GM12801 (cell line): Measurements from ENCODE around the gene SIPA1L3.

Source experiments
- CTCF ChIP-seq: IDR thresholded peaks from one replicate; pipeline ENCODE4 v1.5.1; 2011; ENCODE audit warnings: control low read depth; ENCODE audit not compliant: insufficient read length; ENCODE audit errors: extremely low read depth

Gene SIPA1L3

GRCh38 chr19:38252941-38253691 is 346.1 kb downstream of the SIPA1L3 start:
- TF ChIP-seq CTCF = no peak

GRCh38 chr19:38253788-38254187 is 346.8 kb downstream of the SIPA1L3 start:
- no peak for TF ChIP-seq CTCF

GRCh38 chr19:38255383-38256014 is 348.5 kb downstream of the SIPA1L3 start:
- no peak for TF ChIP-seq CTCF
